OCI-LY3 (cell line): ENCODE measurements around the gene NFX1.

Experiments used
- EZH2phosphoT487 ChIP-seq: fragments of 200-600 bp; shearing (Covaris generic); IDR thresholded peaks from 2 replicates; pipeline ENCODE4 v1.6.1; 2018; ENCODE audit warnings: antibody characterized with exemption, mixed run types, low read depth
- TF ChIP-seq, protein P1 (sequence below): fragments of 200-600, 300-600 bp; sonication (generic); IDR thresholded peaks from 2 replicates; pipeline ENCODE4 v1.5.1; 2014; ENCODE audit warnings: antibody characterized with exemption, low read length, low read depth

DNA sequence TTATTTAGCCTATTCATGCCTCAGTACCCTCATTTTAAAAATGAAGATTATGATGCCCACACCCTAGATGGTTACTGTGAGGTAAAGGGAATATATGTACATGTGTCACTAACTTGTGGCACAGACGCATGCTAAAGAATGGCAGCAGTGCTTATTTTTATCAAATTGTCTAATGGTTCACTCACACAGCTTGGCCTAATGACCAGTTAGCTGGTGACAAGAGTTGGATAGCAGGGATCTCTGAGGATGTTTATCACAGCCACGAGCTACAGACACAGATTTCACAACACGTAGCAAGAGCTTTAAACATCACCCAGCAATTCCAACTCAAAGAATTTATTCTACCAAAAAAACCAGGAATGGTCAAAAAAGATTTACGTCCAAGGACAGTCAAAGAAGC, 33.0 kb upstream of the NFX1 start:
- TF ChIP-seq, protein P1, sequence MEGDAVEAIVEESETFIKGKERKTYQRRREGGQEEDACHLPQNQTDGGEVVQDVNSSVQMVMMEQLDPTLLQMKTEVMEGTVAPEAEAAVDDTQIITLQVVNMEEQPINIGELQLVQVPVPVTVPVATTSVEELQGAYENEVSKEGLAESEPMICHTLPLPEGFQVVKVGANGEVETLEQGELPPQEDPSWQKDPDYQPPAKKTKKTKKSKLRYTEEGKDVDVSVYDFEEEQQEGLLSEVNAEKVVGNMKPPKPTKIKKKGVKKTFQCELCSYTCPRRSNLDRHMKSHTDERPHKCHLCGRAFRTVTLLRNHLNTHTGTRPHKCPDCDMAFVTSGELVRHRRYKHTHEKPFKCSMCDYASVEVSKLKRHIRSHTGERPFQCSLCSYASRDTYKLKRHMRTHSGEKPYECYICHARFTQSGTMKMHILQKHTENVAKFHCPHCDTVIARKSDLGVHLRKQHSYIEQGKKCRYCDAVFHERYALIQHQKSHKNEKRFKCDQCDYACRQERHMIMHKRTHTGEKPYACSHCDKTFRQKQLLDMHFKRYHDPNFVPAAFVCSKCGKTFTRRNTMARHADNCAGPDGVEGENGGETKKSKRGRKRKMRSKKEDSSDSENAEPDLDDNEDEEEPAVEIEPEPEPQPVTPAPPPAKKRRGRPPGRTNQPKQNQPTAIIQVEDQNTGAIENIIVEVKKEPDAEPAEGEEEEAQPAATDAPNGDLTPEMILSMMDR: no peak
- TF ChIP-seq EZH2phosphoT487: no peak
